CMK (cell line): ENCODE results near the gene TMEM270.
"Not testable (repeated sequence)": the region's sequence is repeated elsewhere in the genome, so short reads cannot be mapped to it uniquely, and the experiment has no call there.

Source experiments
- DNase-seq: peaks from one replicate; pipeline ENCODE4 v3.0.0-alpha.2; 2010; ENCODE audit warnings: low read depth

Gene TMEM270

GRCh38 chr7:73832806-73833205 is 28.2 kb upstream of the TMEM270 start:
- DNase-seq = no peak

GRCh38 chr7:73833251-73833919 is 27.6 kb upstream of the TMEM270 start:
- no peak for DNase-seq

GRCh38 chr7:73834626-73835191 is 26.2 kb upstream of the TMEM270 start:
- no peak for DNase-seq

- not testable (repeated sequence) for DNase-seq
Observed at GRCh38 chr7:73837167-73837566, 23.8 kb upstream of the TMEM270 start.

GRCh38 chr7:73838642-73839041 is 22.3 kb upstream of the TMEM270 start:
- DNase-seq = no peak

GRCh38 chr7:73839290-73839689 is 21.7 kb upstream of the TMEM270 start:
- DNase-seq = no peak

- DNase-seq = no peak
Observed at GRCh38 chr7:73839743-73840714, 20.9 kb upstream of the TMEM270 start.

- DNase-seq = no peak
Observed at GRCh38 chr7:73840715-73841379, 20.1 kb upstream of the TMEM270 start.

GRCh38 chr7:73841689-73842066 is 19.3 kb upstream of the TMEM270 start:
- DNase-seq = no peak

GRCh38 chr7:73842067-73842976 is 18.6 kb upstream of the TMEM270 start, which contains the start of gene METTL27:
TSS of gene METTL27 (minus strand) at chr7:73842516. CDS start at chr7:73842140, 376 bp downstream.
- DNase-seq = peak; percentile 70

GRCh38 chr7:73844131-73844547 is 16.8 kb upstream of the TMEM270 start:
- DNase-seq = no peak

- DNase-seq = no peak
Observed at GRCh38 chr7:73844848-73845460, 16.0 kb upstream of the TMEM270 start.

GRCh38 chr7:73845701-73846195 is 15.2 kb upstream of the TMEM270 start:
- not testable (repeated sequence) for DNase-seq

GRCh38 chr7:73847941-73848723 is 12.8 kb upstream of the TMEM270 start:
- no peak for DNase-seq

GRCh38 chr7:73850781-73851207 is 10.2 kb upstream of the TMEM270 start:
- no peak for DNase-seq

GRCh38 chr7:73851410-73852338 is 9.3 kb upstream of the TMEM270 start:
- DNase-seq = no peak

- no peak for DNase-seq
Observed at GRCh38 chr7:73852500-73852899, 8.5 kb upstream of the TMEM270 start.

- no peak for DNase-seq
Observed at GRCh38 chr7:73856941-73857340, 4.0 kb upstream of the TMEM270 start.
